Common myeloid progenitor, CD34-positive (primary cell): Measurements from ENCODE around the gene CCL24.

ENCODE experiments used
- CTCF ChIA-PET: fragments of 350-600 bp; sonication (Branson Sonifier 250); formaldehyde crosslinking; loops from one replicate; lab custom pipeline; 2021; ENCODE audit warnings: antibody characterized with exemption; lab: Charles Lee
- POLR2A ChIA-PET: fragments of 350-600 bp; sonication (Branson Sonifier 250); formaldehyde crosslinking; loops from one replicate; lab custom pipeline; 2021; ENCODE audit warnings: antibody characterized with exemption; lab: Charles Lee
- DNase-seq, 3 donors: peaks; one replicate each; pipeline versions ENCODE4 v3.0.0 to v3.0.0-alpha.2; 2013
- H3K27ac ChIP-seq, 2 experiments: 1 replicate in 1 of 2; 2 replicates in 1 of 2; pipeline ENCODE4 v1.7.0; 2013; ENCODE audit warnings: inconsistent platforms in 2 of 2, low read length in 2 of 2, mild to moderate bottlenecking in 2 of 2, low read depth in 1 of 2, moderate library complexity in 1 of 2; ENCODE audit not compliant: severe bottlenecking in 2 of 2, insufficient read depth in 1 of 2, poor library complexity in 1 of 2
- H3K27me3 ChIP-seq, 5 experiments: replicated peaks in 2 of 5; 1 replicate in 3 of 5; 2 replicates in 2 of 5; pipeline versions ENCODE4 v1.6.1 to v1.7.0; 2013; ENCODE audit warnings: low read length in 4 of 5, mild to moderate bottlenecking in 2 of 5, moderate library complexity in 2 of 5, inconsistent platforms in 1 of 5; ENCODE audit not compliant: insufficient read depth in 5 of 5, control insufficient read depth in 4 of 5
- H3K36me3 ChIP-seq, 4 experiments: 1 replicate in 2 of 4; 2 replicates in 2 of 4; pipeline versions ENCODE4 v1.6.1 to v1.7.0; 2013; ENCODE audit warnings: low read length in 3 of 4, control low read depth in 1 of 4, mild to moderate bottlenecking in 1 of 4; ENCODE audit not compliant: control insufficient read depth in 4 of 4, insufficient read depth in 4 of 4
- H3K4me1 ChIP-seq, 4 experiments: 1 replicate in 3 of 4; 2 replicates in 1 of 4; pipeline versions ENCODE4 v1.6.1 to v1.7.1; 2013; ENCODE audit warnings: low read length in 3 of 4, mild to moderate bottlenecking in 3 of 4, control low read depth in 1 of 4, inconsistent platforms in 1 of 4, moderate library complexity in 1 of 4; ENCODE audit not compliant: control insufficient read depth in 4 of 4, insufficient read depth in 4 of 4; ENCODE audit errors: control extremely low read depth in 1 of 4
- H3K4me3 ChIP-seq, 7 experiments: 1 replicate in 4 of 7; 2 replicates in 3 of 7; pipeline versions ENCODE4 v1.5.1 to v1.7.0; 2013; ENCODE audit warnings: mild to moderate bottlenecking in 7 of 7, low read length in 6 of 7, moderate library complexity in 6 of 7, inconsistent platforms in 2 of 7, low read depth in 2 of 7, control low read depth in 1 of 7; ENCODE audit not compliant: insufficient read depth in 4 of 7, control insufficient read depth in 1 of 7; ENCODE audit errors: extremely low read depth in 1 of 7
- H3K9me3 ChIP-seq, 5 experiments: 1 replicate in 4 of 5; 2 replicates in 1 of 5; pipeline versions ENCODE4 v1.6.1 to v1.7.1; 2013; ENCODE audit warnings: low read length in 4 of 5, mild to moderate bottlenecking in 2 of 5, inconsistent platforms in 1 of 5, low read depth in 1 of 5, moderate library complexity in 1 of 5; ENCODE audit not compliant: control insufficient read depth in 4 of 5, insufficient read depth in 2 of 5; ENCODE audit errors: control extremely low read depth in 1 of 5
- WGBS: methylation state at CpG from one replicate; pipeline ENCODE4 v1.1.5; 2013; ENCODE audit not compliant: insufficient coverage; 5-methylcytosine and 5-hydroxymethylcytosine counted together

Gene CCL24

DNA sequence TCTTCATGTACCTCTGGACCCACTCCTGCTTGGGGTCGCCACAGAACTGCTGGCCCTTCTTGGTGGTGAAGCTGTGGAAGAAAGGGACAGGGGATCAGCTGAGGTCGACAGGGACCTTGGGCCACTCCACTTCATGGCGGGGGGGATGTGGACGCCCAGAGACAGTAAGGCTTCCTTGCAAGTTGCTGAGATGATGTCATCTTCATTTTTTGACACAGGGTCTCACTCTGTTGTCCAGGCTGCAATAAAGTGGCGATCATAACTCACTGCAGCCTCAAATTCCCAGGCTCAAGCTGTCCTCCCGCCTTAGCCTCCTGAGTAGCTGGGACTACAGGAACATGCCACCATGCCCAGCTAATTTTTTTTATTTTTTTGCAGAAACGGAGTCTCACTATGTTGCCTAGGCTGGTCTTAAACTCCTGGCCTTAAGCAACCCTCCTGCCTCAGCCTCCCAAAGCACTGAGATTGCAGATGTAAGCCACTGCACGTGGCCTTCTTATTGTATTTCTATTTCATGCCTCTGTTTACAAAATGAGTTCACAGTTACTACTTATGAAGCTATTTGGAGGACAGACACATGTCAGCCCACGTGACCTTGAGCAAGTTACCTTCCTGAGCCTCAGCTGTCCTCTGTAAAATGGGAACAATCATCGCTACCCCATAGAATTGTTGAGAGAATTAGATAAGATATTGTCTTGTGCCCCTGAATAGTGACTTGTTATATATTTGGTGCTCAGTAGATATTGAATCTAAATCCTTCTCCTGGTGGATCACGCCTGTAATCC is 1.5 kb downstream of the CCL24 start:
- POLR2A ChIA-PET: no interaction called here
- 100% methylated on average over 6 of the region's 11 CpGs for WGBS
- CTCF ChIA-PET: interaction anchor here (0.7 kb wide), 1 partner anchor 144 kb away, joined by 5 read pairs; no protein-coding TSS in a partner anchor

DNA sequence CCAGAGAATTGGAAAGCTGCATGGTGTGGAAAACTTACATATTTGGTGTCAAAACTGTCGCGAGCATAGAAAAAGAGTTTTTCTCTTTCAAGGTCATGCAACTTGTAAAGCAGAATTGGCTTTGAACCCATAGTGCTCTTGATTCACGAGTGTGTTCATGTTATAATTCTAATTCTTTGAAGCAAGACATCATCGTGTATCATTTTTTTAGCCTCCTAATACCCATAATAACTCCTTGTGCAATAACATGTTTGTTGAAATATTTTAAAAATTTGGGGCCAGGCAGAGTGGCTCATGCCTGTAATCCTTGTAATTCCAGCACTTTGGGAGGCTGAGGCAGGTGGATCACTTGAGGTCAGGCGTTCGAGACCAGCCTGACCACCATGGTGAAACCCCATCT is 4.2 kb downstream of the CCL24 start:
- Histone ChIP-seq H3K27me3 (peaks cover 0 to 1% (median 0%) of the 10 kb centered on the region in 5 experiments), H3K36me3 (no peaks in the 10 kb centered on the region), H3K27ac (no peak overlapping the region), H3K9me3 (peaks cover 1 to 18% (median 11%) of the 10 kb centered on the region in 5 experiments), H3K4me3 (no peak overlapping the region), H3K4me1 (peaks cover 0 to 11% (median 7%) of the 10 kb centered on the region in 4 experiments)
- ChIA-PET POLR2A (no interaction called here), CTCF (no interaction called here)
- no peak for DNase-seq
- 92% methylated on average over 4 of the region's 6 CpGs for WGBS

More for the DNA sequence above, 1.5 kb downstream of the CCL24 start:
- Histone ChIP-seq H3K27me3 (peaks cover 0 to 6% (median 0%) of the 10 kb centered on the region in 5 experiments), H3K4me1 (peaks cover 0 to 11% (median 7%) of the 10 kb centered on the region in 4 experiments), H3K27ac (no peak overlapping the region), H3K9me3 (peaks cover 0 to 10% (median 4%) of the 10 kb centered on the region in 5 experiments), H3K36me3 (no peaks in the 10 kb centered on the region), H3K4me3 (no peak overlapping the region)
- DNase-seq: no peak

DNA sequence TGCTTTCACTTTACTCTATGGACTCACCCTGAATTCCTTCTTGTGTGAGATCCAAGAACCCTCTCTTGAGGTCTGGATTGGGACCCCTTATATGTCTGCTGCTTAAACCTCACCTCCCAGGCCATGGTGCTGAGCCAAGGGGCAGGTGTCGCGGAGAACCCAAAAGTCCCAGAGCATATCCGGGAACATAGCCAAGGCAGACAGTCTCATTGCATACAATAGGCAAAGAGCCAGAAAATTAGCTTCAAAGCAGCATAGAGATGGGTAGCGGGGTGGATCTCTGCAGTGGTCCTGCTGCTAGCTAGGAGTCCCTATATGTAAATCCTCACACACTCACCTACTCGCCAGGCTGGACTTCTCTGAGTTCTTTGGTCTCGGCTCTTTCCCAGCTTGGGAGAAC is 5.5 kb downstream of the CCL24 start:
- CTCF ChIA-PET: no interaction called here
- 97% methylated on average over 6 of the region's 6 CpGs for whole genome bisulfite sequencing
- no peak for DNase-seq
- Histone ChIP-seq H3K4me1 (peaks cover 0 to under 1% (median 0%) of the 10 kb centered on the region in 4 experiments), H3K27ac (no peak overlapping the region), H3K27me3 (no peaks in the 10 kb centered on the region), H3K36me3 (no peaks in the 10 kb centered on the region), H3K4me3 (no peak overlapping the region), H3K9me3 (peaks cover 1 to 18% (median 11%) of the 10 kb centered on the region in 5 experiments)
- POLR2A ChIA-PET: no interaction called here

DNA sequence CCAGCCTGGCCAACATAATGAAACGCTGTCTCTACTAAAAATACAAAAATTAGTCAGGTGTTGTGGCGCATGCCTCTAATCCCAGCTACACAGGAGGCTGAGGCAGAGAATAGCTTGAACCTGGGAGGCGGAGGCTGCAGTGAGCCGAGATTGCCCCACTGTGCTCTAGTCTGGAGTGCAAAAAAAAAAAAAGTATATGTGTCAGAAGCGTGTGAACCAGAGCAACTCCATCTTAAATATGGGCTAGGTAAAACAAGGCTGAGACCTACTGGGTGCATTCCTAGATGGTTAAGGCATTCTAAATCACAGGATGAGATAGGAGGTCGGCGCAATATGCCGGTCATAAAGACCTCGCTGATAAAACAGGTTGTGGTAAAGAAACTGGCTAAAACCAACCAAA is 6.2 kb downstream of the CCL24 start:
- no peak overlapping the region for H3K4me3 ChIP-seq
- no peak for DNase-seq
- 94% methylated on average over 9 of the region's 9 CpGs for whole genome bisulfite sequencing
- ChIA-PET POLR2A (no interaction called here), CTCF (no interaction called here)
- H3K27ac ChIP-seq: no peak overlapping the region
- H3K36me3 ChIP-seq: no peaks in the 10 kb centered on the region
- peaks cover 1 to 18% (median 11%) of the 10 kb centered on the region in 5 experiments for H3K9me3 ChIP-seq
- H3K4me1 ChIP-seq: no peaks in the 10 kb centered on the region
- H3K27me3 ChIP-seq: no peaks in the 10 kb centered on the region

DNA sequence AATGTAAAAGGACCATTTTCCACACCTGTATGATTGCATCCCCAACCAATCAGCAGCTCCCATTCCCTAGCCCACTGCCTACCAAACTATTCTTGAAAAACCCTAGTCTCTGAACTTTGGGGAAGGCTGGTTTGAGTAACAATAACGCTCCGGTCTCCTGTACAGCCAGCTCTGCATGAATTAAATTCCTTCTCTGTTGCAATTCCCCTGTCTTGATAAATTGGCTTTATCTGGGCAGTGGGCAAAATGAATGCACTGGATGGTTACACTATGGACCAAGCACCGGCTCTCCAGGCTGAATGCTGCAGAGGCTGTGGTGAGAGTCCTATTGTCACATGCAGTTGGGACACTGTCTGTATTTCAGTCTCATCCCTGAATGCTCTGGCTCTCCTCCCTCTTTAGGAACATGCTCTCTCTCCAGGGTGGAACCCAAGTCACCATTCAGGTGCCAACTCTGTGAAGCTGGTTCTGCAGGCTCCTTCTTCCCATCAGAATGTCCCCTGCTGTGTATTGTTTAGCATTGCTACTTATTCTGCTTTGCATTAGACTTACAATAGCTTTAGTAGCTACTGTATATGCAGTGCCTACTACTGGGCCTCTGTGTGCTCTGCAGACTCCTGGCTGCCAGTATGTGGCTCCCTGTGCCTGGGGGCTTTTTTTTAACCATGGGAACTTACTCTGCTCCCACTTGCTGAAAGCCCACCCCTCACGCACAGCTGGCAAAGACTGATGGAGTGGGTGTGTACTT is 6.9 kb downstream of the CCL24 start:
- no peaks in the 10 kb centered on the region for H3K36me3 ChIP-seq
- WGBS: 100% methylated on average over 3 of the region's 4 CpGs
- H3K4me3 ChIP-seq: no peak overlapping the region
- DNase-seq: no peak
- ChIA-PET POLR2A (no interaction called here), CTCF (no interaction called here)
- H3K27me3 ChIP-seq: no peaks in the 10 kb centered on the region
- peaks cover 1 to 18% (median 11%) of the 10 kb centered on the region in 5 experiments for H3K9me3 ChIP-seq
- no peaks in the 10 kb centered on the region for H3K4me1 ChIP-seq
- H3K27ac ChIP-seq: no peak overlapping the region

DNA sequence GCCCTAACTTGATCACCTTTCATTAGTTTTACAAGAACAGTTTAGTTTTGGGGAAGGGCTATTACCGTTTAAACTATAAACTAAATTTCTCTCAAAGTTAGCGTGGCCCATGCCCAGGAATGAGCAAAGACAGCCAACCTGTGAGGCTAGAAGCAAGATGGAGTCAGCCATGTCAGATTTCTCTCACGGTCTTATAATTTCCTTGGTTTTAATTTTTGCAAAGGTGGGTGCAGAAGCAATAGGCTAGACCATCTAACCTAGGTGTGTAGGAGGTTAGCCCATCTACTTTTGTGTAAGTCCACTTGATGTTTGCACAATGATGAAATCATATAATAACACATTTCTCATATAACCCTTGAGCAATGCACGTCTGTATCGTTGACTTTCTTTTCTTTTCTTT is 8.9 kb downstream of the CCL24 start:
- ChIA-PET CTCF (no interaction called here), POLR2A (no interaction called here)
- Histone ChIP-seq H3K4me3 (no peak overlapping the region), H3K27ac (no peak overlapping the region), H3K9me3 (peaks cover 1 to 18% (median 11%) of the 10 kb centered on the region in 5 experiments), H3K4me1 (no peaks in the 10 kb centered on the region), H3K27me3 (no peaks in the 10 kb centered on the region), H3K36me3 (no peaks in the 10 kb centered on the region)
- WGBS: 100% methylated on average over 3 of the region's 5 CpGs
- DNase-seq: no peak

DNA sequence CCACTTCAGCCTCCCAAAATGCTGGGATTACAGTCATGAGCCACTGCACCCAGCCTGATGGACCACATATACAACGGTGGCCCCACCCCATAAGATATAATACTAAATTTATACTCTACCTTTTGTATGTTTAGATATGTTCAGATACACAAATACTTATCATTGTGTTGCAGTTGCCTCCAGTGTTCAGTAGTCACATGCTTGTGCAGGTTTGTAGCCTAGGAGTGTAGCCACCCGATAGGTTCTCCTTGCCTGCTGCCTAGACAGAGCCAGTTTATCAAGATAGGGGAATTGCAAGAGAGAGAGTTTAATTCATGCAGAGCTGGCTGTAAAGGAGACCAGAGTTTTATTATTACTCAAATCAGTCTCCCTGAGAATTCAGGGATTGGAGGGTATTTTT is 9.6 kb downstream of the CCL24 start:
- Histone ChIP-seq H3K36me3 (no peaks in the 10 kb centered on the region), H3K27me3 (no peaks in the 10 kb centered on the region), H3K4me1 (no peaks in the 10 kb centered on the region), H3K4me3 (no peak overlapping the region), H3K9me3 (peaks cover 1 to 18% (median 11%) of the 10 kb centered on the region in 5 experiments), H3K27ac (no peak overlapping the region)
- CTCF ChIA-PET: no interaction called here
- POLR2A ChIA-PET: no interaction called here
- DNase-seq: no peak
- 100% methylated on average over 1 of the region's 2 CpGs for WGBS
